Measurements from ENCODE around the gene GOLGB1.

The GOLGB1 gene

DNA sequence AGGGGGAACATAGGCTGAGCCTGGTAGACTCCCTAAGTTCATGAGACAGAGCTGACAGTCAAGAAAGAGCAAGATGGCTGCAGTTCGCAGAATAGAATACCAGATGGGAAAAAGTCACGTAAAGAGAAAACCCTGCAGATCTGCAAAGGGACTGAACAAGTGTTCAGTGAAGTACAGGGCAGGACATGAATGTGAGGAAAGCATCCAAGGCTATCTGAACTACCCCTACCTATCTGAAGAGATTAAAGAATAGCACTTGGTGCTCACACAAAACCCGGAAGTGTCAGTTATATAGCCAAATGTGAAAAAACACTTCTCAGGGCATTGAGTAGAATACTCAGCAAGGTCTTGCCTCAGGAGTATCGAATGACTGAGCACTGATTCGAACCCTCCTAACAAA is 44.0 kb downstream of the GOLGB1 start:
- H3K4me3 ChIP-seq (IDR thresholded peaks at IDR 0.05; ENCODE audit: insufficient read depth, low read depth, low read length): no peak overlapping the region
- H3K27me3 ChIP-seq (ENCODE audit: insufficient read depth, low read depth): no peaks in the 10 kb centered on the region
- H3K4me1 ChIP-seq (ENCODE audit: low read depth, poor library complexity, severe bottlenecking): no peaks in the 10 kb centered on the region
- TF ChIP-seq, protein P1, sequence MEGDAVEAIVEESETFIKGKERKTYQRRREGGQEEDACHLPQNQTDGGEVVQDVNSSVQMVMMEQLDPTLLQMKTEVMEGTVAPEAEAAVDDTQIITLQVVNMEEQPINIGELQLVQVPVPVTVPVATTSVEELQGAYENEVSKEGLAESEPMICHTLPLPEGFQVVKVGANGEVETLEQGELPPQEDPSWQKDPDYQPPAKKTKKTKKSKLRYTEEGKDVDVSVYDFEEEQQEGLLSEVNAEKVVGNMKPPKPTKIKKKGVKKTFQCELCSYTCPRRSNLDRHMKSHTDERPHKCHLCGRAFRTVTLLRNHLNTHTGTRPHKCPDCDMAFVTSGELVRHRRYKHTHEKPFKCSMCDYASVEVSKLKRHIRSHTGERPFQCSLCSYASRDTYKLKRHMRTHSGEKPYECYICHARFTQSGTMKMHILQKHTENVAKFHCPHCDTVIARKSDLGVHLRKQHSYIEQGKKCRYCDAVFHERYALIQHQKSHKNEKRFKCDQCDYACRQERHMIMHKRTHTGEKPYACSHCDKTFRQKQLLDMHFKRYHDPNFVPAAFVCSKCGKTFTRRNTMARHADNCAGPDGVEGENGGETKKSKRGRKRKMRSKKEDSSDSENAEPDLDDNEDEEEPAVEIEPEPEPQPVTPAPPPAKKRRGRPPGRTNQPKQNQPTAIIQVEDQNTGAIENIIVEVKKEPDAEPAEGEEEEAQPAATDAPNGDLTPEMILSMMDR (conservative IDR thresholded peaks at IDR 0.05; ENCODE audit: low read depth, low read length): no peak
- H3K36me3 ChIP-seq (ENCODE audit: insufficient read depth): no peaks in the 10 kb centered on the region; the same call in 1 of the 2 replicates
- H3K9ac ChIP-seq: no peak overlapping the region
- H4K20me1 ChIP-seq (ENCODE audit: insufficient read depth): no peaks in the 10 kb centered on the region
- H3K79me2 ChIP-seq (ENCODE audit: insufficient read depth, low read depth): no peaks in the 10 kb centered on the region
- H3K4me2 ChIP-seq: no peak overlapping the region
- no peak overlapping the region for H3K27ac ChIP-seq
- no peak overlapping the region for H2AFZ ChIP-seq (ENCODE audit: low read depth)

DNA sequence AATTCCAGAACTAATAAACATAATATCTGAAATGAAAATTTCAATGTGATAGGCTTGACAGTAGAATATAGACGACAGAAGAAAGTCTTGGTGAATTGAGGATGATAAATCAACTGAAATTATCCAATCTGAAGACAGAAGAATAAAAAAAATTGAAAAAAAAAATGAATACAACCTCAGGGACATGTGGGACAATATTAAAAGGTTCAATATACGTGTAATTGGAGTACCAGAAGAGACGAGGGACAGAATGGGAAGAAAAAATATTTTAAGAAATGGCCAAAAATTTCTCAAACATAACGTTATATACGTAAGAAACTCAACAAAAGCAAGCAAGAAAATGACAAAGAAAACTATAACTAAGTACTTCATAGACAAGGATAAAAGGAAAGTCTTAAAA is 45.6 kb downstream of the GOLGB1 start:
- Histone ChIP-seq H3K4me2 (no peak overlapping the region), H3K27ac (no peak overlapping the region), H3K36me3 (ENCODE audit: insufficient read depth) (no peaks in the 10 kb centered on the region; the same call in 1 of the 2 replicates), H3K9ac (no peak overlapping the region), H4K20me1 (ENCODE audit: insufficient read depth) (no peaks in the 10 kb centered on the region), H3K4me3 (IDR thresholded peaks at IDR 0.05; ENCODE audit: insufficient read depth, low read depth, low read length) (no peak overlapping the region), H3K27me3 (ENCODE audit: insufficient read depth, low read depth) (no peaks in the 10 kb centered on the region), H3K4me1 (ENCODE audit: low read depth, poor library complexity, severe bottlenecking) (no peaks in the 10 kb centered on the region), H2AFZ (ENCODE audit: low read depth) (no peak overlapping the region), H3K79me2 (ENCODE audit: insufficient read depth, low read depth) (no peaks in the 10 kb centered on the region)
- TF ChIP-seq, protein P1 (conservative IDR thresholded peaks at IDR 0.05; ENCODE audit: low read depth, low read length): no peak

DNA sequence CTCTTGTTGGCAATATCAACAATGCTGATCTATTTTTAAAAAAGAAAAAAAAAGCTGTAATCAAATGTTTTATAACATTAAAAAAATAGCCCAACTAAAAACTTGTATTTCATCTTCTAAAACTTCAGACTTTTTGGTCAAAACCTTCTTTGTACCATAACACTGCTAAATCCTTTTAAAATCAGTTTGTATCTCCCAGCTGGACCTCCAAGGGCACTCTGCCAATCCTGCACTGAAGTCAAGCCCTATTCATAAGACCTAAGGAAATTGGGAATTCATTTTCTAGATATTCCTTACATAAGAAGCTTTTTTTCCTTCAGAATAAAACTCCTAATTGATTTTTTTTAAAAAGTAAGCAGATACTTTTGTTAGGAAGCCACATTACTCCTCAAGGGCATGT is 50.6 kb downstream of the GOLGB1 start:
- Histone ChIP-seq H3K4me1 (ENCODE audit: low read depth, poor library complexity, severe bottlenecking) (no peaks in the 10 kb centered on the region), H3K4me2 (no peak overlapping the region), H3K27ac (no peak overlapping the region), H3K36me3 (ENCODE audit: insufficient read depth) (peaks cover 4% of the 10 kb centered on the region; the same call in 1 of the 2 replicates), H3K27me3 (ENCODE audit: insufficient read depth, low read depth) (no peaks in the 10 kb centered on the region), H3K79me2 (ENCODE audit: insufficient read depth, low read depth) (no peaks in the 10 kb centered on the region), H2AFZ (ENCODE audit: low read depth) (no peak overlapping the region), H3K9ac (no peak overlapping the region), H4K20me1 (ENCODE audit: insufficient read depth) (no peaks in the 10 kb centered on the region), H3K4me3 (IDR thresholded peaks at IDR 0.05; ENCODE audit: insufficient read depth, low read depth, low read length) (no peak overlapping the region)
- TF ChIP-seq, protein P1 (conservative IDR thresholded peaks at IDR 0.05; ENCODE audit: low read depth, low read length): no peak

DNA sequence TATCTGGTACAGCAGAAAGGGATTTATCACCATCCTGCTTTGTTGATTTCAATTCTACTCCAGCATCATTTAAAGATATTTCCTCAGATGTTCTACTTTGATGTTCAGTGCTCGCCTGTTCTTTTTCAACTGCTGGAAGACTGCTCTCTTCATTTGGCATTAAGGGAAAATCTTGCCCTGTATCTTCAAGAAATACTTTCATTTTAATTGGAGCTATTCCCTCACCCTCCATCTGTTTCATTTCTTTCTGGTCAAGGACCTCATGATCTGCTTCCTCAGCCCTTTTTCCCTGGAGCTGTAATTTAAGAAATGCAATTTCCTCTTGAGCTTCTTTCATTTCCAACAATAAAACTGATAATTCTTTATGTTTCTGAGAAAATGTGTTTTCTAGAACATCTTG is 51.1 kb downstream of the GOLGB1 start:
- H3K4me3 ChIP-seq (IDR thresholded peaks at IDR 0.05; ENCODE audit: insufficient read depth, low read depth, low read length): no peak overlapping the region
- no peaks in the 10 kb centered on the region for H4K20me1 ChIP-seq (ENCODE audit: insufficient read depth)
- no peaks in the 10 kb centered on the region for H3K27me3 ChIP-seq (ENCODE audit: insufficient read depth, low read depth)
- no peak overlapping the region for H3K9ac ChIP-seq
- peaks cover 4% of the 10 kb centered on the region; the same call in 1 of the 2 replicates for H3K36me3 ChIP-seq (ENCODE audit: insufficient read depth)
- no peak overlapping the region for H3K27ac ChIP-seq
- H3K79me2 ChIP-seq (ENCODE audit: insufficient read depth, low read depth): no peaks in the 10 kb centered on the region
- TF ChIP-seq, protein P1 (conservative IDR thresholded peaks at IDR 0.05; ENCODE audit: low read depth, low read length): no peak
- no peaks in the 10 kb centered on the region for H3K4me1 ChIP-seq (ENCODE audit: low read depth, poor library complexity, severe bottlenecking)
- H3K4me2 ChIP-seq: no peak overlapping the region
- no peak overlapping the region for H2AFZ ChIP-seq (ENCODE audit: low read depth)
